Measurements from ENCODE around the gene UXS1.
"Not testable (repeated sequence)": the region's sequence is repeated elsewhere in the genome, so short reads cannot be mapped to it uniquely, and the experiment has no call there.

The UXS1 gene

GRCh38 chr2:106193977-106194778, at the start of gene UXS1:
Gene UXS1, minus strand, starts transcription at chr2:106194301. Its CDS starts 60 bp downstream, at chr2:106194241.
- DNase-seq: peak; percentile 93 to 98 (median 96)

DNA sequence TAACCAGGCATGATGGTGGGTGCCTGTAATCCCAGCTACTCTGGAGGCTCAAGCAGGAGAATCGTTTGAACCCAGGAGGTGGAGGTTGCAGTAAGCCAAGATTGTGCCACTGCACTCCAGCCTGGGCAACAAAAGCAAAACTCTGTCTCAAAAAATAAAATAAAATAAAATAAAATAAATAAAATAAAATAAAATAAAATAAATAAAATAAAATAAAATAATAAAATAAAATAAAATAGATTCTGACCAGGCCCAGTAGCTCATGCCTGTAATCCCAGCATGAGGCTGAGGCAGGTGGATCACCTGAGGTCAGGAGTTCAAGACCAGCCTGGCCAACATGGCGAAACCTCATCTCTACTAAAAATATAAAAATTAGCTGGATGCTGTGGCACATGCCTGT, 45.4 kb upstream of the UXS1 start:
- DNase-seq: not testable (repeated sequence)

- DNase-seq: not testable (repeated sequence)
These were observed 41.3 kb upstream of the UXS1 start for GRCh38 chr2:106235392-106235791.

DNA sequence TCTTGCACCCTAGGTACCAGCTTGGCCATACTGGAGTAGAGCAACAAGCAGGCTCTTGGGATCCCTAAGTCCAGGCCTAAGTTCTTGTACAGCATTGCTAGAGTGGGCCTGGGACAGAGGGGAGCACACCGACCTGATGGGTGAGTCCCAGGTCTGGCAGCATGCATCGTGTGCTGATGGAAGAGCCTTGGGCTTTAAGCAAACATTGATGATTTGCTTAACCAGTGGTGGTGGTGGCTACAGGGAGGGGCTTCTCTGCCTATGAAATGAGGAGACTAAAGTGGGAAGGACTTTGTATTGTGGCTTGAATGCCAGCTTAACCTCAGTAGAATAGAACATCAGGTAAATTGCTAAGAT, 39.2 kb upstream of the UXS1 start:
- DNase-seq: no peak

- DNase-seq: no peak
These were observed 38.7 kb upstream of the UXS1 start for GRCh38 chr2:106232638-106233349.

DNA sequence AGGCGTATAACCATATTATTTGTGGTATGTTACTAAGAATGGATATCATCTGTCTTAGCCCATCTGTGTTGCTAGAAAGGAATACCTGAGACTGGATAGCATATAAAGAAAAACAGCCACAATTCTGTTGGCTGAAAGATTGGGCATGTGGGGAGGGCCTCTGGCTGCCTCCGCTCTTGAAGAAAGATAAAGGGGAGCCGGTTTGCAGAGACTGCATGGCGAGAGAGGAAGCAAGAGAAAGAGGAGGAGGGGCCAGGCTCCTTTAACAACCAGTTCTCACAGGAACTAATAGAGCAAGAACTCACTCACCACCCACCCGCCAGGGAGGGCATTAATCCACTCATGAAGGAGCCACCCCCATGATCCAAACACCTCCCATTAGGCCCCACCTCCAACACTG, 29.2 kb upstream of the UXS1 start:
- DNase-seq: no peak

- DNase-seq: not testable (repeated sequence)
These were observed 28.0 kb upstream of the UXS1 start for GRCh38 chr2:106222057-106222456.

DNA sequence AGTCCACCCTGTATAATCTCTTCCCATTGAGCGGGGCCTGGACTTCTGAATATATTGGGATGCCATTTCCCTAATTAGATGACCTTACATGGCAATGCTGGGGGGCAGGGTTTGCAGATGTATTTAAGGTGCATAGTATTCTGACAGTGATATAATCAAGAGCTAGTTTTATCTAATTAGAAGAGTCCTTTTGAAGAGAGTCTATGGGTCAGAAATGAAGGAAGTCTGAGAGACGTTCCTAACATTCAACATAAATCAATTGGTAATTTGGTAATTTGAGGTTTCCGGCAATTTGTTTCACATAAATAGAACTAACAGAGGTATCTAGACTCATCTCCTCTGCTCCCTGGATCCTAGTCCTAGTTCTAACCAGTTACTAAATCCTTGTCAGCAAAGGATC, 25.7 kb upstream of the UXS1 start:
- no peak for DNase-seq

DNA sequence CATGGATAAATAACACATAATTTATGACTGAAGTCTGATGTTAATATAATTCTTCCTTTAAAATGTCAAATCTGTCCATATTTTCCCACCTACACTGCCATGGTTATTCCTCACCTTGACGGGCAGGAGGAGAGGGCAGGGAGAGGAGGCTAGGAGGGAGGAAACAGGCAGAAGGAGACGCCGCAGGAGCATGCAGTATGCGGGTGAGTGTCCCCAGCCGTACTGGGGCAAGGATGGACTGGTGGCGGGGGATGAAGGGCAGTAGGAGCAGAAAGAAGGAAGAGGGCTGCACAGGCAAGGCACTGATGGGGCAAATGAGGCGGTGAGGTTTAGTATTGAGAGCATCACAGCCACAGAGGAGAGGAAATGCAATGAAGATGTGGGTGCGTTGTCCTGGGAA, 25.1 kb upstream of the UXS1 start:
- not testable (repeated sequence) for DNase-seq

- DNase-seq: no peak
These were observed 14.8 kb upstream of the UXS1 start for GRCh38 chr2:106208874-106209273.

GRCh38 chr2:106208399-106208798, 14.3 kb upstream of the UXS1 start:
- no peak for DNase-seq

DNA sequence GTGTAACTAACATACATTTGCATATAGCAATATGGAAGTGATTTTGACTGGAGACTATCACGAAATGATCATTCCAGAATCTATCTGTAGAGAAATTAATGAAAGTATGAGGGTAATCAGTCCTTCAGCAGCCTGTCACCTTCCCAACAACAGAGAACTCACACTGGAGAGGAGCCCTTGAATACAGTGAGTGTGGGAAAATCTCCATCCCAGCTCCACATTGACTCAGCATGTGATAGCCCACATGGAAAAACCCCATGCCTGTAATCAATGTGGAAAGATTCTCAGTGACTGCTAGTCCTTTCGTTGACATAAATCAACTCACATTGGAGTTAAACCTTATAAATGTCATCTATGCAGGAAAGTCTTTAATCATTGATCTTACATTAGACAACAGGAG, 13.1 kb upstream of the UXS1 start:
- DNase-seq: no peak

GRCh38 chr2:106205488-106205887, 11.4 kb upstream of the UXS1 start:
- DNase-seq: no peak

DNA sequence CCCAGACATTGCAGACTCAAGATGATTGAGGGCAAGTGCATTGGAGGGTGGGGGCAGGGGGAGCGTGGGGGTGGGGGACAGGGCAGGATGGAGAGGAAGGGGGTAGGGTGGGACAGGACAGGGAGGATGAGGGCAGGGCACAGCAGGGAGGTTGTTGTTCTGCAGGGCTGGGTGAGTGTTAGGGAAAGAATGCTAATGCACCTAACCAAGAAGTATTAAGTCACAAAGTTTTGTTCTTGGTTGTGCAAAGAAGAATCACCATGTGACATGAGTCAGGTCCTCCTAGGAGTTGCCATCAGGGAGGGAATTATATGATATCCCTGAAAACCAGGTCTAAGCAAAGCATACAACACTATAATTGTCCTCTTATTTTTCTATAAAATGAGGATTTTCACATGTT, 10.4 kb upstream of the UXS1 start:
- not testable (repeated sequence) for DNase-seq

DNA sequence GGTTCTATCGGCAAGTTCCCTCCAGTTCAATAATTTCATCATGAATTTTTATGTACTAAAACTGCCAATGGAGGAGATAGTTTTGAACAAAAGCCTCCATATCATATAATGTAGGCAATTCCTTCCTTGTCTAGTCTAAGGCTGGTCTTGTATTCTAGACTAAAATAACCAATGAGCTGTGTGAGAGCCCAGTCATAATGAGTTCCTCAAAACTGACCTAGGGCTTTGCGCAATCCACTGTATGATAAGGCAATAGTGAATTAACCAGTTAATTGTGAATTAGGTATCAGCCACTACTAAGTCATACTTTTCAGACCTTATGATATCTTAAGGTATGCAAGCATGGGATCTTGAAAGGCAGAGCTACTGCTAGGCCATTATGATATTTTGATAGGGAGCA, 7.6 kb upstream of the UXS1 start:
- DNase-seq: no peak

GRCh38 chr2:106197878-106198277, 3.8 kb upstream of the UXS1 start:
- no peak for DNase-seq

DNA sequence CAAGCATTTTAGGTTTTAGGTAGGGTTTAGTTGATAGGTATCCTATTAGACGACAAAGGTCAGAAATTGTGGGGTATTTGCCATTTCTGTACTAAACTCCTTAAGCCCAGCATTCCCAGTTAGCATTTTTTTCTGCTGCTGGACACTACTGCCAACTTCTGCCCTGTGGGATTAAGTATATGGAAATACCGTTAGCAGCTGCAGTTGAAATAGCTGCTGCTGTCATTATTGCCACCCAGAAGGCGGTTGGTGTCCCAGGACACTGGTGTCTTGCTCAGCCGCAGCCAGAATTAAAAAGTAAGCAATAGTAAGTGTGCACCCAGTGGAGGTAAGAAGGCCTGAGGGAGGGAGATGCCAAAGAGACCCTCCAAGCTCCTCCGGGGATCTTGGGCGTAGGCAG, 1.9 kb upstream of the UXS1 start:
- DNase-seq: no peak

DNA sequence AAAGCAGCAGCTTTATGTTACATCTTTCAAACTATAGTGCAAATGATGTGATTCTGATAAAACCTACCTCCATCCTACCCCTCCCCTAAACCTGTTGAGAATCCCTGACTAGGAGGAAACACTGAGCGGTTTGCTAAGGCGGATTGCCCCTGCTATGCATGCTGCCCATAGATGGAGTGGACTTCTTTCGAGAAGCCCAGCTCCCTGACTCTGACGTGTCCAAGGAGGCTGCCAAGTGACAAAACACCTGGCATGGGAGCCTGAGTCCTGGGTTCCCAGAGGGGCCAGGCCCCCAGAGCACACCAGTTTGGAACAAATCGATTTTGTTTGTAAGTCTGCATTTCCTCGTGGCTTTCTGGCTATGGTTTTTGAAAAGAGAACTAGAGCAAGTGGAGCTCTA, 1.4 kb upstream of the UXS1 start:
- no peak for DNase-seq

DNA sequence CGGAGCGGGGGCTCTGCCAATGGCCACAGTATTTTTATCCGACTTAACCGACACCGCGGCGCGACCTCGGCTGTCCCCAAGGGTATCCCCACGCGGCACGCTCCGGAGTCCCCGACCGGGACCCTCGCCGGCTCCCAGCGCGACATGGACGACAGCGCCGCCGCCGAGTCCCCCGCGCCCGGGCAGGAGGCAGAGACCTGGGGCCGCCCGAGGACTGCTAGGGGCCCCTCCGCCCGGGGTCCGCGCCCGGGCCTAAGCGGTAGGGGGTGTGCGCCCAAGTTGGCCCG, 468 bp downstream of the UXS1 start:
- DNase-seq: no peak

GRCh38 chr2:106192752-106193689, 1.1 kb downstream of the UXS1 start:
- DNase-seq: peak in 3 of 4 experiments; percentile 7 to 41 (median 26)

DNA sequence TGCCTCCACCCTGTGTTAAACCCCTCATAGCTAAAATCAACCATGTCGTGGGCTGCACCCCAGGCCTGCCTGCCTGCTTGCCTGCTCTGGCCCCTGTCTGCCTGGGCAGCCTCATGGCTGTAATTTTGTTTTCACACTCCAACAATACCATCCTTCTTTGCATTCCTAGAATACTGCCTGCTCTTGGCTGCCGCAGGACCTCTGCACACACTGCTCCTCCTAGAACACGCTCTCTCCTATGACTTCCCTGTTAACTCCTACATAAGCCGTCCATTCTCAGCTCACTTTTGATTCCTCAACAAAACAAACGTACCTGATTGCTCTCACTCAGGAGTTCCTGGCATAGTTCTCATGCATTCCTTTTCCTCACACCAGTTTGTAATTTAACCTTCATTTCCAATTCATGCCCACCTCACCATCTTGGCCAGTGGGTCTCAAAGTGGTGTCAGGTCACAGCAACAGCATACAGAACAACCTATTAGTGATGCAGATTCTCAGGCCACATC, 2.5 kb downstream of the UXS1 start:
- no peak for DNase-seq

DNA sequence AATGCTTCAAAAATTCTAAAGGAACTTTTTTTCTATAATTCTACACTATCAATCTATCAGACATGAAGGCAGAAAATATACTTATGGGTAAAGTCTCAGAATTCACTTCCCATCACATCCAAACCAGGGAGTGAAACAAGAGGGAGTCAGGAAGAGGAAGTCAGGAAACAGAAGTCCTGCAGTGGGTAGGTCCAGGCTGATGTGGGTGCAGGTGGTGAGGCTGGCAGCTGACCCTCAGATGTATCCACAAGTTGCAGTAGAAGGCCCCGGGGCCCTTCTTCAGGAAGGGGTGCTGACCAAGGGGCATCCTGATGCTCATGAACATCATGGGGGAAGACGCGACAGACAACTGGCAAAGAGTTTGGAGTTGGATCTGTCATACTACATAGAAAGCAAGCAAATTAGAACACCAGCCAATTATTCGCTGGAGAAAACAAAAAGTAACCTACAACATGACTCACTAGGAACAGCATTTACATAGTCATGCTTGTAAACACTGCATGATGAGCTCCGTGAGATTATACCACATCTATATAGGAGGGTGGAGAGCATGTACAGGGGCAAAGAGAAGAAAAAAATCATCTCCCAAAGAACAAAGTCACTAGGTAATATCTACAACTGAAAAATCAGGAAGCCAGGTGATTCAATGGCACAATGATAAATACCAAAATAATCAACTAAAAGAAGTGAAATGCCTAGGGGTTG, 4.2 kb downstream of the UXS1 start:
- DNase-seq: no peak

- DNase-seq: no peak
These were observed 4.8 kb downstream of the UXS1 start for GRCh38 chr2:106189325-106189724.
